IMR-90 (cell line): Measurements from ENCODE around the gene LOC101059915.

ENCODE experiments used
- ATAC-seq: fragments of 200-7000 bp; cut with Tn5 transposase; 2 replicates; pipeline ENCODE4 v1.9.1; 2020; ENCODE audit warnings: low read depth, mild to moderate bottlenecking, moderate library complexity
- BruUV-seq: library from RNA; stranded (reverse); fragments of 400-500 nt; replicated peaks from 2 replicates; lab custom pipeline; 2021; lab: Mats Ljungman, UMichigan
- CTCF ChIA-PET: fragments of 300-600 bp; formaldehyde crosslinking; extraction: SDS; loops from one replicate; lab custom pipeline; 2021; ENCODE audit warnings: antibody characterized with exemption; lab: Yijun Ruan, JAX
- POLR2A ChIA-PET: fragments of 300-600 bp; sonication (Branson Sonifier 250); formaldehyde crosslinking; loops from one replicate; lab custom pipeline; 2022; ENCODE audit warnings: antibody characterized with exemption; ENCODE audit not compliant: unreplicated experiment; lab: Charles Lee
- DNase-seq: peaks from one replicate; pipeline ENCODE4 v3.0.0; 2013
- H2AFZ ChIP-seq: replicated peaks from 2 replicates; pipeline ENCODE3; 2013; ENCODE audit warnings: low read length, mild to moderate bottlenecking; ENCODE audit not compliant: poor library complexity
- H2AK5ac ChIP-seq: 2 replicates; pipeline ENCODE4 v1.6.1; 2013; ENCODE audit warnings: low read depth, low read length, inconsistent platforms
- H2AK9ac ChIP-seq: replicated peaks from 2 replicates; pipeline ENCODE3; 2013; ENCODE audit warnings: mild to moderate bottlenecking, low read depth, low read length, moderate library complexity; ENCODE audit not compliant: poor library complexity
- H2BK120ac ChIP-seq: 2 replicates; pipeline ENCODE4 v1.6.1; 2013; ENCODE audit warnings: low read depth, low read length, inconsistent platforms
- H2BK15ac ChIP-seq: 3 replicates; pipeline ENCODE4 v1.6.1; 2013; ENCODE audit warnings: low read depth, low read length, inconsistent platforms
- H2BK20ac ChIP-seq: 2 replicates; pipeline ENCODE4 v1.6.1; 2013; ENCODE audit warnings: low read depth, mild to moderate bottlenecking, inconsistent platforms, low read length, moderate library complexity
- H2BK5ac ChIP-seq: 2 replicates; pipeline ENCODE4 v1.6.1; 2013; ENCODE audit warnings: mild to moderate bottlenecking, low read depth, low read length, inconsistent platforms; ENCODE audit not compliant: poor library complexity, severe bottlenecking
- H3K14ac ChIP-seq: replicated peaks from 2 replicates; pipeline ENCODE4 v1.6.1; 2013; ENCODE audit warnings: low read depth, low read length, inconsistent platforms
- H3K18ac ChIP-seq: 2 replicates; pipeline ENCODE4 v1.6.1; 2013; ENCODE audit warnings: low read depth, low read length, control low read depth
- H3K23ac ChIP-seq: 2 replicates; pipeline ENCODE4 v1.6.1; 2013; ENCODE audit warnings: low read depth, low read length, inconsistent platforms
- H3K27ac ChIP-seq: 2 replicates; pipeline ENCODE4 v1.5.1; 2013; ENCODE audit warnings: mild to moderate bottlenecking, control low read depth, low read length; ENCODE audit not compliant: insufficient read depth
- H3K27me3 ChIP-seq: 2 replicates; pipeline ENCODE4 v1.6.1; 2013; ENCODE audit warnings: low read length; ENCODE audit not compliant: control insufficient read depth, insufficient read depth
- H3K36me3 ChIP-seq: 2 replicates; pipeline ENCODE4 v1.6.1; 2013; ENCODE audit warnings: low read length, mixed read lengths; ENCODE audit not compliant: control insufficient read depth, insufficient read depth
- H3K4ac ChIP-seq: 2 replicates; pipeline ENCODE4 v1.6.1; 2013; ENCODE audit warnings: low read depth, low read length, inconsistent platforms
- H3K4me1 ChIP-seq: 2 replicates; pipeline ENCODE4 v1.6.1; 2013; ENCODE audit warnings: low read length, mixed read lengths; ENCODE audit not compliant: control insufficient read depth, insufficient read depth
- H3K4me2 ChIP-seq: 2 replicates; pipeline ENCODE4 v1.6.1; 2013; ENCODE audit warnings: low read depth, mild to moderate bottlenecking, control low read depth, low read length, moderate library complexity
- H3K4me3 ChIP-seq: 2 replicates; pipeline ENCODE4 v1.5.1; 2013; ENCODE audit warnings: low read depth, mild to moderate bottlenecking, control low read depth, low read length, moderate library complexity; ENCODE audit not compliant: insufficient read depth
- H3K56ac ChIP-seq: 2 replicates; pipeline ENCODE4 v1.6.1; 2013; ENCODE audit warnings: low read length, inconsistent platforms; ENCODE audit not compliant: insufficient read depth; ENCODE audit errors: extremely low read depth
- H3K79me1 ChIP-seq, 2 experiments: 2 replicates each; pipeline ENCODE4 v1.6.1; 2013; ENCODE audit warnings: low read length in 2 of 2, inconsistent platforms in 1 of 2, low read depth in 1 of 2
- H3K9ac ChIP-seq: 2 replicates; pipeline ENCODE4 v1.6.1; 2013; ENCODE audit warnings: low read depth, low read length, control low read depth
- H3K9me1 ChIP-seq: 2 replicates; pipeline ENCODE4 v1.6.1; 2013; ENCODE audit warnings: low read length, inconsistent platforms; ENCODE audit not compliant: insufficient read depth
- H3K9me3 ChIP-seq: 2 replicates; pipeline ENCODE4 v1.6.1; 2013; ENCODE audit warnings: low read length; ENCODE audit not compliant: control insufficient read depth, insufficient read depth
- H4K20me1 ChIP-seq: 2 replicates; pipeline ENCODE4 v1.6.1; 2013; ENCODE audit warnings: low read length, inconsistent platforms; ENCODE audit not compliant: insufficient read depth
- H4K5ac ChIP-seq: 2 replicates; pipeline ENCODE4 v1.6.1; 2013; ENCODE audit warnings: mild to moderate bottlenecking, low read depth, low read length, control low read depth
- H4K8ac ChIP-seq, 2 experiments: 2 replicates each; pipeline ENCODE4 v1.6.1; 2013; ENCODE audit warnings: low read depth in 2 of 2, low read length in 2 of 2, control low read depth in 1 of 2, inconsistent platforms in 1 of 2
- H4K91ac ChIP-seq: 2 replicates; pipeline ENCODE4 v1.6.1; 2013; ENCODE audit warnings: low read depth, low read length, inconsistent platforms; ENCODE audit not compliant: insufficient read depth
- BHLHE40 ChIP-seq: fragments of 150-350 bp; IDR thresholded peaks from 2 replicates; pipeline ENCODE4 v1.6.1; 2016; ENCODE audit warnings: mild to moderate bottlenecking, low read depth, low read length
- CEBPB ChIP-seq: IDR thresholded peaks from 2 replicates; pipeline ENCODE4 v1.6.1; 2012; ENCODE audit warnings: low read depth, low read length, improper control_type of control experiment
- CHD1 ChIP-seq: IDR thresholded peaks from 2 replicates; pipeline ENCODE4 v1.6.1; 2012; ENCODE audit warnings: low read depth, low read length, improper control_type of control experiment
- CTCF ChIP-seq: conservative IDR thresholded peaks from 2 replicates; pipeline ENCODE4 v1.5.1; 2012; ENCODE audit warnings: mild to moderate bottlenecking, low read depth, low read length, improper control_type of control experiment
- MAZ ChIP-seq: IDR thresholded peaks from 2 replicates; pipeline ENCODE4 v1.6.1; 2012; ENCODE audit warnings: low read depth, mild to moderate bottlenecking, low read length, improper control_type of control experiment, moderate library complexity, borderline replicate concordance
- MXI1 ChIP-seq: IDR thresholded peaks from 2 replicates; pipeline ENCODE4 v1.6.1; 2012; ENCODE audit warnings: low read depth, mild to moderate bottlenecking, low read length, moderate library complexity, borderline replicate concordance
- NFE2L2 ChIP-seq: fragments of 150-350 bp; IDR thresholded peaks from 2 replicates; pipeline ENCODE4 v1.6.1; 2016; ENCODE audit warnings: low read depth, mild to moderate bottlenecking, low read length
- POLR2A ChIP-seq: IDR thresholded peaks from 2 replicates; pipeline ENCODE4 v1.6.1; 2012; ENCODE audit warnings: mild to moderate bottlenecking, low read depth, low read length
- RAD21 ChIP-seq: IDR thresholded peaks from 2 replicates; pipeline ENCODE4 v1.6.1; 2012; ENCODE audit warnings: low read length, improper control_type of control experiment
- WGBS, 2 experiments: methylation state at CpG; one replicate each; pipeline versions ENCODE4 v1.1.5 to v1.1.7; 2013; ENCODE audit warnings: missing lambda C conversion rate in 2 of 2; ENCODE audit not compliant: insufficient read length in 1 of 2; ENCODE audit errors: extremely low coverage in 2 of 2; 5-methylcytosine and 5-hydroxymethylcytosine counted together
- dilution Hi-C: fragments of 300-500 bp; cut with HindIII; formaldehyde crosslinking; loops from one replicate; pipeline ENCODE4 v1.14.3; 2018; ENCODE audit warnings: low sequenced_read_pairs; ENCODE audit not compliant: unreplicated experiment
- in situ Hi-C: fragments of 300-500 bp; cut with MboI; formaldehyde crosslinking; loops from 3 replicates; pipeline ENCODE4 v1.14.3; 2019; ENCODE audit warnings: low sequenced_read_pairs, inconsistent platforms, mixed read lengths
- intact Hi-C: fragments of 100-400 bp; cut with micrococcal nuclease; formaldehyde crosslinking; loops from 2 replicates; pipeline ENCODE4 v1.10.0; 2022

LOC101059915 gene

GRCh38 chrX:71634366-71634765 lies 33.0 kb upstream of the LOC101059915 start:
- dilution Hi-C loops (no loop called here), in situ Hi-C loops (loop anchor here (25.0 kb wide), 1 partner anchor 872 kb away; no protein-coding TSS in a partner anchor), intact Hi-C loops (no loop called here)
- Histone ChIP-seq H2AK9ac (no peak overlapping the region), H2BK15ac (no peak overlapping the region), H4K5ac (no peak overlapping the region), H3K4ac (no peak overlapping the region), H3K14ac (no peak overlapping the region), H3K36me3 (no peaks in the 10 kb centered on the region), H4K91ac (no peak overlapping the region), H3K4me3 (no peak overlapping the region), H3K9me3 (no peaks in the 10 kb centered on the region), H3K9me1 (no peaks in the 10 kb centered on the region), H2AK5ac (no peak overlapping the region), H2BK5ac (no peak overlapping the region), H2BK20ac (no peak overlapping the region), H4K20me1 (no peaks in the 10 kb centered on the region), H3K27me3 (peaks cover 2% of the 10 kb centered on the region; the same call in 1 of the 2 replicates), H3K56ac (no peak overlapping the region), H3K18ac (no peak overlapping the region), H3K9ac (no peak overlapping the region), H3K4me2 (no peak overlapping the region), H2BK120ac (no peak overlapping the region), H4K8ac (no peak overlapping the region), H3K4me1 (no peaks in the 10 kb centered on the region), H3K23ac (no peak overlapping the region), H3K27ac (no peak overlapping the region), H3K79me1 (no peaks in the 10 kb centered on the region), H2AFZ (no peak overlapping the region)
- no peak for ATAC-seq
- WGBS, 2 experiments = no CpG with 5 or more reads among the region's 6 CpGs
- no TSS peak for BruUV-seq
- POLR2A ChIA-PET = no interaction called here
- DNase-seq = no peak
- TF ChIP-seq MXI1 (no peak), NFE2L2 (no peak), MAZ (no peak), POLR2A (no peak), BHLHE40 (no peak), RAD21 (no peak), CEBPB (no peak), CTCF (no peak), CHD1 (no peak)
- CTCF ChIA-PET = no interaction called here
